IMR-90 (cell line): ENCODE measurements around the gene NANOGP8. TPM values are rescaled to one million over a fixed set of nuclear protein-coding genes. Genes with fewer than 3 reads are reported as not detected.

Experiments used
- ATAC-seq: fragments of 200-7000 bp; cut with Tn5 transposase; 2 replicates; pipeline ENCODE4 v1.9.1; 2020; ENCODE audit warnings: low read depth, mild to moderate bottlenecking, moderate library complexity
- BruUV-seq: library from RNA; stranded (reverse); fragments of 400-500 nt; replicated peaks from 2 replicates; lab custom pipeline; 2021; lab: Mats Ljungman, UMichigan
- CTCF ChIA-PET: fragments of 300-600 bp; formaldehyde crosslinking; extraction: SDS; loops from one replicate; lab custom pipeline; 2021; ENCODE audit warnings: antibody characterized with exemption; lab: Yijun Ruan, JAX
- POLR2A ChIA-PET: fragments of 300-600 bp; sonication (Branson Sonifier 250); formaldehyde crosslinking; loops from one replicate; lab custom pipeline; 2022; ENCODE audit warnings: antibody characterized with exemption; ENCODE audit not compliant: unreplicated experiment; lab: Charles Lee
- DNase-seq: peaks from one replicate; pipeline ENCODE4 v3.0.0; 2013
- H2AFZ ChIP-seq: replicated peaks from 2 replicates; pipeline ENCODE3; 2013; ENCODE audit warnings: low read length, mild to moderate bottlenecking; ENCODE audit not compliant: poor library complexity
- H2AK5ac ChIP-seq: 2 replicates; pipeline ENCODE4 v1.6.1; 2013; ENCODE audit warnings: low read depth, low read length, inconsistent platforms
- H2AK9ac ChIP-seq: replicated peaks from 2 replicates; pipeline ENCODE3; 2013; ENCODE audit warnings: mild to moderate bottlenecking, low read depth, low read length, moderate library complexity; ENCODE audit not compliant: poor library complexity
- H2BK120ac ChIP-seq: 2 replicates; pipeline ENCODE4 v1.6.1; 2013; ENCODE audit warnings: low read depth, low read length, inconsistent platforms
- H2BK15ac ChIP-seq: 3 replicates; pipeline ENCODE4 v1.6.1; 2013; ENCODE audit warnings: low read depth, low read length, inconsistent platforms
- H2BK20ac ChIP-seq: 2 replicates; pipeline ENCODE4 v1.6.1; 2013; ENCODE audit warnings: low read depth, mild to moderate bottlenecking, inconsistent platforms, low read length, moderate library complexity
- H2BK5ac ChIP-seq: 2 replicates; pipeline ENCODE4 v1.6.1; 2013; ENCODE audit warnings: mild to moderate bottlenecking, low read depth, low read length, inconsistent platforms; ENCODE audit not compliant: poor library complexity, severe bottlenecking
- H3K14ac ChIP-seq: replicated peaks from 2 replicates; pipeline ENCODE4 v1.6.1; 2013; ENCODE audit warnings: low read depth, low read length, inconsistent platforms
- H3K18ac ChIP-seq: 2 replicates; pipeline ENCODE4 v1.6.1; 2013; ENCODE audit warnings: low read depth, low read length, control low read depth
- H3K23ac ChIP-seq: 2 replicates; pipeline ENCODE4 v1.6.1; 2013; ENCODE audit warnings: low read depth, low read length, inconsistent platforms
- H3K27ac ChIP-seq: 2 replicates; pipeline ENCODE4 v1.5.1; 2013; ENCODE audit warnings: mild to moderate bottlenecking, control low read depth, low read length; ENCODE audit not compliant: insufficient read depth
- H3K27me3 ChIP-seq: 2 replicates; pipeline ENCODE4 v1.6.1; 2013; ENCODE audit warnings: low read length; ENCODE audit not compliant: control insufficient read depth, insufficient read depth
- H3K36me3 ChIP-seq: 2 replicates; pipeline ENCODE4 v1.6.1; 2013; ENCODE audit warnings: low read length, mixed read lengths; ENCODE audit not compliant: control insufficient read depth, insufficient read depth
- H3K4ac ChIP-seq: 2 replicates; pipeline ENCODE4 v1.6.1; 2013; ENCODE audit warnings: low read depth, low read length, inconsistent platforms
- H3K4me1 ChIP-seq: 2 replicates; pipeline ENCODE4 v1.6.1; 2013; ENCODE audit warnings: low read length, mixed read lengths; ENCODE audit not compliant: control insufficient read depth, insufficient read depth
- H3K4me2 ChIP-seq: 2 replicates; pipeline ENCODE4 v1.6.1; 2013; ENCODE audit warnings: low read depth, mild to moderate bottlenecking, control low read depth, low read length, moderate library complexity
- H3K4me3 ChIP-seq: 2 replicates; pipeline ENCODE4 v1.5.1; 2013; ENCODE audit warnings: low read depth, mild to moderate bottlenecking, control low read depth, low read length, moderate library complexity; ENCODE audit not compliant: insufficient read depth
- H3K56ac ChIP-seq: 2 replicates; pipeline ENCODE4 v1.6.1; 2013; ENCODE audit warnings: low read length, inconsistent platforms; ENCODE audit not compliant: insufficient read depth; ENCODE audit errors: extremely low read depth
- H3K79me1 ChIP-seq, 2 experiments: 2 replicates each; pipeline ENCODE4 v1.6.1; 2013; ENCODE audit warnings: low read length in 2 of 2, inconsistent platforms in 1 of 2, low read depth in 1 of 2
- H3K9ac ChIP-seq: 2 replicates; pipeline ENCODE4 v1.6.1; 2013; ENCODE audit warnings: low read depth, low read length, control low read depth
- H3K9me1 ChIP-seq: 2 replicates; pipeline ENCODE4 v1.6.1; 2013; ENCODE audit warnings: low read length, inconsistent platforms; ENCODE audit not compliant: insufficient read depth
- H3K9me3 ChIP-seq: 2 replicates; pipeline ENCODE4 v1.6.1; 2013; ENCODE audit warnings: low read length; ENCODE audit not compliant: control insufficient read depth, insufficient read depth
- H4K20me1 ChIP-seq: 2 replicates; pipeline ENCODE4 v1.6.1; 2013; ENCODE audit warnings: low read length, inconsistent platforms; ENCODE audit not compliant: insufficient read depth
- H4K5ac ChIP-seq: 2 replicates; pipeline ENCODE4 v1.6.1; 2013; ENCODE audit warnings: mild to moderate bottlenecking, low read depth, low read length, control low read depth
- H4K8ac ChIP-seq, 2 experiments: 2 replicates each; pipeline ENCODE4 v1.6.1; 2013; ENCODE audit warnings: low read depth in 2 of 2, low read length in 2 of 2, control low read depth in 1 of 2, inconsistent platforms in 1 of 2
- H4K91ac ChIP-seq: 2 replicates; pipeline ENCODE4 v1.6.1; 2013; ENCODE audit warnings: low read depth, low read length, inconsistent platforms; ENCODE audit not compliant: insufficient read depth
- BHLHE40 ChIP-seq: fragments of 150-350 bp; IDR thresholded peaks from 2 replicates; pipeline ENCODE4 v1.6.1; 2016; ENCODE audit warnings: mild to moderate bottlenecking, low read depth, low read length
- CEBPB ChIP-seq: IDR thresholded peaks from 2 replicates; pipeline ENCODE4 v1.6.1; 2012; ENCODE audit warnings: low read depth, low read length, improper control_type of control experiment
- MAFK ChIP-seq: IDR thresholded peaks from 2 replicates; pipeline ENCODE4 v1.6.1; 2012; ENCODE audit warnings: low read depth, low read length, improper control_type of control experiment
- MAZ ChIP-seq: IDR thresholded peaks from 2 replicates; pipeline ENCODE4 v1.6.1; 2012; ENCODE audit warnings: low read depth, mild to moderate bottlenecking, low read length, improper control_type of control experiment, moderate library complexity, borderline replicate concordance
- MXI1 ChIP-seq: IDR thresholded peaks from 2 replicates; pipeline ENCODE4 v1.6.1; 2012; ENCODE audit warnings: low read depth, mild to moderate bottlenecking, low read length, moderate library complexity, borderline replicate concordance
- NFE2L2 ChIP-seq: fragments of 150-350 bp; IDR thresholded peaks from 2 replicates; pipeline ENCODE4 v1.6.1; 2016; ENCODE audit warnings: low read depth, mild to moderate bottlenecking, low read length
- POLR2A ChIP-seq: IDR thresholded peaks from 2 replicates; pipeline ENCODE4 v1.6.1; 2012; ENCODE audit warnings: mild to moderate bottlenecking, low read depth, low read length
- RAD21 ChIP-seq: IDR thresholded peaks from 2 replicates; pipeline ENCODE4 v1.6.1; 2012; ENCODE audit warnings: low read length, improper control_type of control experiment
- RCOR1 ChIP-seq: IDR thresholded peaks from 2 replicates; pipeline ENCODE4 v1.6.1; 2012; ENCODE audit warnings: mild to moderate bottlenecking, low read length, improper control_type of control experiment; ENCODE audit not compliant: insufficient replicate concordance
- WGBS, 2 experiments: methylation state at CpG; one replicate each; pipeline versions ENCODE4 v1.1.5 to v1.1.7; 2013; ENCODE audit warnings: missing lambda C conversion rate in 2 of 2; ENCODE audit not compliant: insufficient read length in 1 of 2; ENCODE audit errors: extremely low coverage in 2 of 2; 5-methylcytosine and 5-hydroxymethylcytosine counted together
- dilution Hi-C: fragments of 300-500 bp; cut with HindIII; formaldehyde crosslinking; loops from one replicate; pipeline ENCODE4 v1.14.3; 2018; ENCODE audit warnings: low sequenced_read_pairs; ENCODE audit not compliant: unreplicated experiment
- in situ Hi-C: fragments of 300-500 bp; cut with MboI; formaldehyde crosslinking; loops from 3 replicates; pipeline ENCODE4 v1.14.3; 2019; ENCODE audit warnings: low sequenced_read_pairs, inconsistent platforms, mixed read lengths
- intact Hi-C: fragments of 100-400 bp; cut with micrococcal nuclease; formaldehyde crosslinking; loops from 2 replicates; pipeline ENCODE4 v1.10.0; 2022
- polyA plus RNA-seq, 3 experiments: library from polyadenylated mRNA; depleted of rRNA; stranded (reverse); fragments of >200 nt; gene quantifications; 2 replicates each; pipeline ENCODE4 v1.2.3, GENCODE V29; 2012; ENCODE audit warnings: low replicate concordance in 1 of 3
- total RNA-seq: library from RNA; depleted of rRNA; stranded (reverse); fragments of >200 nt; gene quantifications from 2 replicates; pipeline ENCODE4 v1.2.3, GENCODE V29; 2012
- TF ChIP-seq, protein P1 (sequence below): conservative IDR thresholded peaks from 2 replicates; pipeline ENCODE4 v1.5.1; 2012; ENCODE audit warnings: mild to moderate bottlenecking, low read depth, low read length, improper control_type of control experiment

NANOGP8 gene
- total and polyA plus RNA-seq, 2 of the 4 experiments (the other 2 are of a cell fraction) = not detected

DNA sequence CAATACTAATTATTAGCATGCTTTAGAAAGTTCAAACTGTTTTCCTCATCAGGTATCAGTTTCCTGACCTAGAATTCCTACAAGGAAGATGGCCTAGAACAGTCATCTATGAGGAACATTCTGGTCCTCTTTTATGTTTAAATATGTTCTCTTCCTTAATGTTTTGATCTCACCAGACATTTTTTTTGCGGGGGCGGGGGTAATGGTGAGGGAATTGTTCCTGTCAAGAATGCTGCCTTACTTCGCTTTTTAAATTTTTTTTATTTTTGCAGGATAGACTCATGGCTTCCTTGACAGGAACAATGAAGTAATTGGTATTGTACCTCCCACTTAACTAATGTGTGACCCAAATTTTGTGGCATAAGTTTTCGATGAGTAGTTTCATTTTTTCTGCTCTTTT, 44.3 kb upstream of the NANOGP8 start:
- in situ Hi-C loops = no loop called here
- DNase-seq (no peak), ATAC-seq (no peak)
- H4K91ac ChIP-seq = no peak overlapping the region
- H4K8ac ChIP-seq = no peak overlapping the region
- no peaks in the 10 kb centered on the region for H3K79me1 ChIP-seq
- no peaks in the 10 kb centered on the region for H3K9me1 ChIP-seq
- H3K23ac ChIP-seq = no peak overlapping the region
- H3K36me3 ChIP-seq = no peaks in the 10 kb centered on the region
- H3K9me3 ChIP-seq = no peaks in the 10 kb centered on the region
- H4K5ac ChIP-seq = no peak overlapping the region
- CTCF ChIA-PET = no interaction called here
- no peak overlapping the region for H3K9ac ChIP-seq
- no TSS peak for BruUV-seq
- no peak overlapping the region for H3K4me2 ChIP-seq
- H2AFZ ChIP-seq = no peak overlapping the region
- H2BK120ac ChIP-seq = no peak overlapping the region
- H3K4me3 ChIP-seq = no peak overlapping the region
- POLR2A ChIA-PET = no interaction called here
- H3K4me1 ChIP-seq = peaks cover 2% of the 10 kb centered on the region; the same call in 1 of the 2 replicates
- H3K56ac ChIP-seq = no peak overlapping the region
- intact Hi-C loops = no loop called here
- no peak overlapping the region for H3K4ac ChIP-seq
- no peak overlapping the region for H2BK15ac ChIP-seq
- no peaks in the 10 kb centered on the region for H3K27me3 ChIP-seq
- no peak overlapping the region for H2BK20ac ChIP-seq
- dilution Hi-C loops = no loop called here
- H3K14ac ChIP-seq = no peak overlapping the region
- H3K27ac ChIP-seq = no peak overlapping the region
- H2AK9ac ChIP-seq = no peak overlapping the region
- no peak overlapping the region for H2BK5ac ChIP-seq
- H4K20me1 ChIP-seq = no peaks in the 10 kb centered on the region
- no CpG with 5 or more reads among the region's 4 CpGs for WGBS, 2 experiments
- H3K18ac ChIP-seq = no peak overlapping the region
- H2AK5ac ChIP-seq = no peak overlapping the region
- TF ChIP-seq, protein P1, sequence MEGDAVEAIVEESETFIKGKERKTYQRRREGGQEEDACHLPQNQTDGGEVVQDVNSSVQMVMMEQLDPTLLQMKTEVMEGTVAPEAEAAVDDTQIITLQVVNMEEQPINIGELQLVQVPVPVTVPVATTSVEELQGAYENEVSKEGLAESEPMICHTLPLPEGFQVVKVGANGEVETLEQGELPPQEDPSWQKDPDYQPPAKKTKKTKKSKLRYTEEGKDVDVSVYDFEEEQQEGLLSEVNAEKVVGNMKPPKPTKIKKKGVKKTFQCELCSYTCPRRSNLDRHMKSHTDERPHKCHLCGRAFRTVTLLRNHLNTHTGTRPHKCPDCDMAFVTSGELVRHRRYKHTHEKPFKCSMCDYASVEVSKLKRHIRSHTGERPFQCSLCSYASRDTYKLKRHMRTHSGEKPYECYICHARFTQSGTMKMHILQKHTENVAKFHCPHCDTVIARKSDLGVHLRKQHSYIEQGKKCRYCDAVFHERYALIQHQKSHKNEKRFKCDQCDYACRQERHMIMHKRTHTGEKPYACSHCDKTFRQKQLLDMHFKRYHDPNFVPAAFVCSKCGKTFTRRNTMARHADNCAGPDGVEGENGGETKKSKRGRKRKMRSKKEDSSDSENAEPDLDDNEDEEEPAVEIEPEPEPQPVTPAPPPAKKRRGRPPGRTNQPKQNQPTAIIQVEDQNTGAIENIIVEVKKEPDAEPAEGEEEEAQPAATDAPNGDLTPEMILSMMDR = no peak
- TF ChIP-seq BHLHE40 (no peak), MXI1 (no peak), RCOR1 (no peak), RAD21 (no peak), MAZ (no peak), POLR2A (no peak), CEBPB (no peak), NFE2L2 (no peak), MAFK (no peak)
